Endothelial cell (in vitro differentiated cells): ENCODE results near the gene OTOG. TPM values are rescaled to one million over a fixed set of nuclear protein-coding genes. Genes with fewer than 3 reads are reported as not detected.

Experiments
- DNase-seq: peaks from one replicate; pipeline ENCODE4 v3.0.0; 2021; ENCODE audit warnings: low spot score
- H3K27ac Mint-ChIP-seq: one replicate; pipeline ENCODE4 v1.8.0; 2021; ENCODE audit warnings: mixed read lengths, inconsistent platforms; ENCODE audit not compliant: unreplicated experiment
- H3K27me3 Mint-ChIP-seq: one replicate; pipeline ENCODE4 v1.8.0; 2021; ENCODE audit warnings: mild to moderate bottlenecking, moderate library complexity, mixed read lengths, inconsistent platforms; ENCODE audit not compliant: unreplicated experiment
- H3K36me3 Mint-ChIP-seq: one replicate; pipeline ENCODE4 v1.8.0; 2021; ENCODE audit warnings: mild to moderate bottlenecking, low read depth, mixed read lengths, inconsistent platforms; ENCODE audit not compliant: unreplicated experiment
- H3K4me1 Mint-ChIP-seq: one replicate; pipeline ENCODE4 v1.8.0; 2021; ENCODE audit warnings: mild to moderate bottlenecking, mixed read lengths, inconsistent platforms; ENCODE audit not compliant: unreplicated experiment
- H3K4me3 Mint-ChIP-seq: one replicate; pipeline ENCODE4 v1.8.0; 2021; ENCODE audit warnings: mild to moderate bottlenecking, mixed read lengths, inconsistent platforms; ENCODE audit not compliant: unreplicated experiment
- H3K9me3 Mint-ChIP-seq: one replicate; pipeline ENCODE4 v1.8.0; 2021; ENCODE audit warnings: mixed read lengths, inconsistent platforms; ENCODE audit not compliant: unreplicated experiment
- long read RNA-seq: library from polyadenylated mRNA; unstranded; transcript quantifications from one replicate; pipeline ENCODE4 v2.0.0, GENCODE V29; 2020; ENCODE audit not compliant: unreplicated experiment
- total RNA-seq: library from RNA; stranded (reverse); fragmentation: NEBNext Ultra II Directional; extraction: Animal tissue kit (Norgen Biotek cat#: 25700); gene quantifications from one replicate; pipeline ENCODE4 v1.2.1, GENCODE V29; 2021; ENCODE audit not compliant: unreplicated experiment
- TF ChIP-seq, protein P1 (sequence below): fragments of 200-600 bp; sonication (generic); IDR thresholded peaks from one replicate; pipeline ENCODE4 v1.5.0; 2021; ENCODE audit warnings: antibody characterized with exemption; ENCODE audit not compliant: unreplicated experiment

The OTOG gene
- total RNA-seq: 0.13 TPM
- long read RNA-seq: 0 reads

GRCh38 chr11:17547051-17547577, at the start of gene OTOG:
OTOG (plus strand) TSS chr11:17547259; CDS start chr11:17547373, 114 bp downstream.
- H3K27ac Mint-ChIP-seq: no peak within 1 kb of the TSS
- peaks cover 34% of the 10 kb centered on the region for H3K4me1 Mint-ChIP-seq
- no peaks in the 10 kb centered on the region for H3K36me3 Mint-ChIP-seq
- no peak within 1 kb of the TSS for H3K4me3 Mint-ChIP-seq
- H3K27me3 Mint-ChIP-seq: peaks cover 19% of the 10 kb centered on the region
- DNase-seq: no peak
- TF ChIP-seq, protein P1, sequence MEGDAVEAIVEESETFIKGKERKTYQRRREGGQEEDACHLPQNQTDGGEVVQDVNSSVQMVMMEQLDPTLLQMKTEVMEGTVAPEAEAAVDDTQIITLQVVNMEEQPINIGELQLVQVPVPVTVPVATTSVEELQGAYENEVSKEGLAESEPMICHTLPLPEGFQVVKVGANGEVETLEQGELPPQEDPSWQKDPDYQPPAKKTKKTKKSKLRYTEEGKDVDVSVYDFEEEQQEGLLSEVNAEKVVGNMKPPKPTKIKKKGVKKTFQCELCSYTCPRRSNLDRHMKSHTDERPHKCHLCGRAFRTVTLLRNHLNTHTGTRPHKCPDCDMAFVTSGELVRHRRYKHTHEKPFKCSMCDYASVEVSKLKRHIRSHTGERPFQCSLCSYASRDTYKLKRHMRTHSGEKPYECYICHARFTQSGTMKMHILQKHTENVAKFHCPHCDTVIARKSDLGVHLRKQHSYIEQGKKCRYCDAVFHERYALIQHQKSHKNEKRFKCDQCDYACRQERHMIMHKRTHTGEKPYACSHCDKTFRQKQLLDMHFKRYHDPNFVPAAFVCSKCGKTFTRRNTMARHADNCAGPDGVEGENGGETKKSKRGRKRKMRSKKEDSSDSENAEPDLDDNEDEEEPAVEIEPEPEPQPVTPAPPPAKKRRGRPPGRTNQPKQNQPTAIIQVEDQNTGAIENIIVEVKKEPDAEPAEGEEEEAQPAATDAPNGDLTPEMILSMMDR: no peak
- no peaks in the 10 kb centered on the region for H3K9me3 Mint-ChIP-seq

GRCh38 chr11:17498058-17498457, 49.0 kb upstream of the OTOG start:
- no peaks in the 10 kb centered on the region for H3K9me3 Mint-ChIP-seq
- TF ChIP-seq, protein P1: no peak
- DNase-seq: no peak
- no peak overlapping the region for H3K27ac Mint-ChIP-seq
- H3K4me1 Mint-ChIP-seq: peaks cover 4% of the 10 kb centered on the region
- H3K27me3 Mint-ChIP-seq: peaks cover 8% of the 10 kb centered on the region
- H3K36me3 Mint-ChIP-seq: no peaks in the 10 kb centered on the region
- no peak overlapping the region for H3K4me3 Mint-ChIP-seq

GRCh38 chr11:17498475-17498874, 48.6 kb upstream of the OTOG start:
- Mint-ChIP-seq H3K36me3 (no peaks in the 10 kb centered on the region), H3K9me3 (no peaks in the 10 kb centered on the region), H3K4me3 (no peak overlapping the region), H3K4me1 (peaks cover 4% of the 10 kb centered on the region), H3K27me3 (peaks cover 8% of the 10 kb centered on the region), H3K27ac (no peak overlapping the region)
- TF ChIP-seq, protein P1: no peak
- DNase-seq: no peak

- Mint-ChIP-seq H3K36me3 (no peaks in the 10 kb centered on the region), H3K4me3 (no peak overlapping the region), H3K4me1 (peaks cover 4% of the 10 kb centered on the region), H3K27ac (no peak overlapping the region), H3K27me3 (peaks cover 8% of the 10 kb centered on the region), H3K9me3 (no peaks in the 10 kb centered on the region)
- TF ChIP-seq, protein P1: no peak
- DNase-seq: no peak
Observed at GRCh38 chr11:17500673-17501072, 46.4 kb upstream of the OTOG start.

DNA sequence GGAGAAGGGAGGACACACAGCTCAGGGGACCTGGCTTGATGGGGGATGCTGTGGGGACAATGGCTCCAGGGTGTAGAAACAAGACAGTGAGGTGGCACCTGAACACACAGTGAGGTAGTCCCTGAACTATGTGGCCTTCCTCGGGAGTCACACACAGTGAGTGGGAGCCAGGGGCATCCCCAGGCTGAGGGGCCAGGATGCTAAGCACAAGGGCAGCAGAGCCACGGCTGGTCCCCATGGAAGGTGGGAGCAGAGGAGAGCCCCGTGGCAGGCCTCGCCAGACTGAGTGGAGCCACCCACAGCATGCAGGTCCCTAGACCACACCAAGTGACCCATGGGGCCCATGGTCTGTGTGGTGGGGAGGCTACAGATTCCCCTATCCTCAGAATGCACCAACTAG, 44.4 kb upstream of the OTOG start:
- no peaks in the 10 kb centered on the region for H3K4me1 Mint-ChIP-seq
- H3K9me3 Mint-ChIP-seq: no peaks in the 10 kb centered on the region
- no peak for DNase-seq
- peaks cover 9% of the 10 kb centered on the region for H3K27me3 Mint-ChIP-seq
- TF ChIP-seq, protein P1: no peak
- H3K4me3 Mint-ChIP-seq: no peak overlapping the region
- no peak overlapping the region for H3K27ac Mint-ChIP-seq
- H3K36me3 Mint-ChIP-seq: no peaks in the 10 kb centered on the region
